K562 (cell line): Measurements from ENCODE around the gene HSPA6.
"Not testable (repeated sequence)": the region's sequence is repeated elsewhere in the genome, so short reads cannot be mapped to it uniquely, and the experiment has no call there.

Source experiments
- RNF2 ChIP-seq: sonication (generic); IDR thresholded peaks from 2 replicates; pipeline ENCODE4 v1.6.1; 2016
- TF ChIP-seq, protein P1 (sequence below), 3 experiments: IDR thresholded peaks in 2 of 3; conservative IDR thresholded peaks in 1 of 3; 2 replicates each; pipeline ENCODE4 v1.5.1; 2011 to 2012; ENCODE audit warnings: low read length in 3 of 3, mild to moderate bottlenecking in 3 of 3, control low read depth in 2 of 3, improper control_type of control experiment in 1 of 3, inconsistent platforms in 1 of 3, low read depth in 1 of 3, mixed read lengths in 1 of 3, moderate library complexity in 1 of 3; ENCODE audit not compliant: insufficient read depth in 2 of 3

DNA sequence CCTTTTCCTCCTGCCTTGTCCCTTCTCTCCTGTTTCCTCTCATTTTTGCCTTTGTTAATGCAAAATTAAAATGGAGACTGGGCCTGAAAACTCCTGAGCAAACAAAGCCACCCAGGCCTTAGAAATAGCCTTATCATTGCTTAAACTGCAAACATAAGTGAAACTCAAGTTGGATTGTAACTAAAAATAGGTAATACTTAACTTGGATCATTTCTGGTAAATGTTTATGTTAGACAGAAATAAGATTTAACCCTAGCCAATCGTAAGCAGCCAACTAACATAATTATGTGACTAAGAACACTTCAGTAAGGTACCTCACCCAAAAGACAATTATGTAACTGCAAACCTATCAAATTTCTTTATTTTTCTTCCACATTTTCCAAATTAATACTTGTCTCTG, 10.4 kb upstream of the HSPA6 start:
- TF ChIP-seq RNF2, result not testable (repeated sequence)
- TF ChIP-seq, protein P1, sequence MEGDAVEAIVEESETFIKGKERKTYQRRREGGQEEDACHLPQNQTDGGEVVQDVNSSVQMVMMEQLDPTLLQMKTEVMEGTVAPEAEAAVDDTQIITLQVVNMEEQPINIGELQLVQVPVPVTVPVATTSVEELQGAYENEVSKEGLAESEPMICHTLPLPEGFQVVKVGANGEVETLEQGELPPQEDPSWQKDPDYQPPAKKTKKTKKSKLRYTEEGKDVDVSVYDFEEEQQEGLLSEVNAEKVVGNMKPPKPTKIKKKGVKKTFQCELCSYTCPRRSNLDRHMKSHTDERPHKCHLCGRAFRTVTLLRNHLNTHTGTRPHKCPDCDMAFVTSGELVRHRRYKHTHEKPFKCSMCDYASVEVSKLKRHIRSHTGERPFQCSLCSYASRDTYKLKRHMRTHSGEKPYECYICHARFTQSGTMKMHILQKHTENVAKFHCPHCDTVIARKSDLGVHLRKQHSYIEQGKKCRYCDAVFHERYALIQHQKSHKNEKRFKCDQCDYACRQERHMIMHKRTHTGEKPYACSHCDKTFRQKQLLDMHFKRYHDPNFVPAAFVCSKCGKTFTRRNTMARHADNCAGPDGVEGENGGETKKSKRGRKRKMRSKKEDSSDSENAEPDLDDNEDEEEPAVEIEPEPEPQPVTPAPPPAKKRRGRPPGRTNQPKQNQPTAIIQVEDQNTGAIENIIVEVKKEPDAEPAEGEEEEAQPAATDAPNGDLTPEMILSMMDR (IDR thresholded peaks at IDR 0.05 in 2 of 3, conservative IDR thresholded peaks at IDR 0.05 in 1 of 3; ENCODE audit: insufficient read depth in 2 of 3, low read depth in 1 of 3, low read length in 3 of 3), result not testable (repeated sequence)
